Upper lobe of left lung (tissue), 4 donors: ENCODE results near the gene RNLS.

Experiments used
- CTCF ChIP-seq, 6 experiments: fragments of 450-650 bp in 4 of 6; fragments of 200-600 bp in 2 of 6; sonication (generic) in 2 of 6; IDR thresholded peaks; one replicate each; pipeline ENCODE4 v1.5.1; 2016 to 2019; ENCODE audit warnings: antibody characterized with exemption in 6 of 6
- POLR2A ChIP-seq, 4 donors: fragments of 450-650 bp; IDR thresholded peaks; one replicate each; pipeline ENCODE4 v1.5.1; 2016 to 2017; ENCODE audit warnings: antibody characterized with exemption in 4 of 4, mild to moderate bottlenecking in 2 of 4

DNA sequence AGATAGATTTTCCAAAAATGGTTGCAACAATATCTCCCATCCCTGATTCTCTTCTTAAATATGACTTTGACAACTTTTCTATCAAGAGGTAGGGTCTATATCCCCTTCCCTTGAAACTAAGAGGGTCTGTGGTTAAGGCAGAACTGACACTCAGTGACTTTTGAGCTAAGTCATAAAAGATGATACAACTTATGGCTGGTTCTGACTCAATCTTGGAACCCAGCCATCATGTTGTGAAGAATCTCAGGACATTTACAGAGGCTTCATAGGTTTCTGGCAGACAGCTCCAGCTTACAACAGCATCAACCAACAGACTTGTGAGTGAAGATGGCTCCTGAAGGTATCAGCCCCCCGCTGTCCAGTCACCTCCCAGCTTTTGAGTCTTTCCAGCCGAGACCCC lies 203.5 kb downstream of the RNLS start:
- TF ChIP-seq CTCF (IDR thresholded peaks at IDR 0.05) (no peak), POLR2A (IDR thresholded peaks at IDR 0.05) (no peak)
